Measurements from ENCODE around the gene OBSCN. TPM values are rescaled to one million over a fixed set of nuclear protein-coding genes. Genes with fewer than 3 reads are reported as not detected.
A peak's percentile ranks its signal among the peaks of the same experiment; 100 is the strongest.

OBSCN gene
- total and polyA plus RNA-seq, 2 of the 13 experiments (the other 11 are each of a cell fraction or from before 2014, with no cell fraction given) = 0.20 TPM

DNA sequence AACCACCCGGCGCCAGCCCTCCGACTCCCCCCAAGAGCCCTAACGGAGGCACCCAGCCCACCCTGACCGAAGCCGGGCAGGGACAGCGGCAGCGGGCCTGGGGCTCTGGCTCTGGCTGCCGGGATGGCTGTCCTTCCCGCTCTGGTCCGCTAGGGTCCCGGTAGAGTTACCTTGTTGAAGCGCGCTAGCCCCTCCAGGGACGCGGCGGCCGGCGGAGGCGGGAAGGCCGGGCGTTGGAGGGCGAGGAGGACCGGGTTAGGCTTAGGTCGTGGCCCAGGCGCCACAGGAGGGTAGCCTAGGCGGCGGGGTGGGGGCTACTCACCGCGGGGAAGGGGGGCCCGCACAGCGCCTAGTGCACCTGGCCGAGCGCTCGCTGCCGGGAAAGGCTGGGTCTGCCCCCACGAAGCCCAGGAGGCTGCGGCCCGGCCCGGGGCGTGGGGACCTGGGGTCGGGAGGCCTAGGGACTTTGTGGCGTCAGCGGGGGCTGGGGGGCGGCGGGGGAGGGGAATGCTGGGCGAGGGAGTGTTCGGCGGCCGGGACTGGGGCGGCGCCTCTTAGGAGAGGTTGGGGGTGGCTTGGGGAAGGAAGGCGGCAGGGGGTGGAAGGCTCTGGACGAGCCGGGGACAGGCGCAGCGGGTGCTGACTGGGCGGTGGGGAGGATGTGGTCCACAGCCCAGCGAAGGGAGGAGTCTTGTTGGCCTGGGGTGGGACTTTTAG lies 208.5 kb downstream of the OBSCN start, which contains the start of gene TRIM17 (continued):
- TF ChIP-seq, protein P1, sequence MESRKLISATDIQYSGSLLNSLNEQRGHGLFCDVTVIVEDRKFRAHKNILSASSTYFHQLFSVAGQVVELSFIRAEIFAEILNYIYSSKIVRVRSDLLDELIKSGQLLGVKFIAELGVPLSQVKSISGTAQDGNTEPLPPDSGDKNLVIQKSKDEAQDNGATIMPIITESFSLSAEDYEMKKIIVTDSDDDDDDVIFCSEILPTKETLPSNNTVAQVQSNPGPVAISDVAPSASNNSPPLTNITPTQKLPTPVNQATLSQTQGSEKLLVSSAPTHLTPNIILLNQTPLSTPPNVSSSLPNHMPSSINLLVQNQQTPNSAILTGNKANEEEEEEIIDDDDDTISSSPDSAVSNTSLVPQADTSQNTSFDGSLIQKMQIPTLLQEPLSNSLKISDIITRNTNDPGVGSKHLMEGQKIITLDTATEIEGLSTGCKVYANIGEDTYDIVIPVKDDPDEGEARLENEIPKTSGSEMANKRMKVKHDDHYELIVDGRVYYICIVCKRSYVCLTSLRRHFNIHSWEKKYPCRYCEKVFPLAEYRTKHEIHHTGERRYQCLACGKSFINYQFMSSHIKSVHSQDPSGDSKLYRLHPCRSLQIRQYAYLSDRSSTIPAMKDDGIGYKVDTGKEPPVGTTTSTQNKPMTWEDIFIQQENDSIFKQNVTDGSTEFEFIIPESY (CRISPR knock-in tag; IDR thresholded peaks at IDR 0.05) = no peak
- no peak for TF ChIP-seq ZFP36 (IDR thresholded peaks at IDR 0.05; ENCODE audit: borderline replicate concordance, low read depth, low read length, partially characterized antibody)
- TF ChIP-seq HDAC2 (CRISPR knock-in tag; IDR thresholded peaks at IDR 0.05) = no peak
- no peak for TF ChIP-seq CCDC6 (CRISPR knock-in tag; IDR thresholded peaks at IDR 0.05)
- TF ChIP-seq ZNF703 (CRISPR knock-in tag; IDR thresholded peaks at IDR 0.05; ENCODE audit: borderline replicate concordance) = no peak
- no peak for TF ChIP-seq GATAD2A (CRISPR knock-in tag; IDR thresholded peaks at IDR 0.05)
- no peak for TF ChIP-seq ZNF761 (CRISPR knock-in tag; conservative IDR thresholded peaks at IDR 0.05)
- TF ChIP-seq ZNF180 (CRISPR knock-in tag; IDR thresholded peaks at IDR 0.05; ENCODE audit: borderline replicate concordance, low read depth) = no peak
- TF ChIP-seq, protein P2, sequence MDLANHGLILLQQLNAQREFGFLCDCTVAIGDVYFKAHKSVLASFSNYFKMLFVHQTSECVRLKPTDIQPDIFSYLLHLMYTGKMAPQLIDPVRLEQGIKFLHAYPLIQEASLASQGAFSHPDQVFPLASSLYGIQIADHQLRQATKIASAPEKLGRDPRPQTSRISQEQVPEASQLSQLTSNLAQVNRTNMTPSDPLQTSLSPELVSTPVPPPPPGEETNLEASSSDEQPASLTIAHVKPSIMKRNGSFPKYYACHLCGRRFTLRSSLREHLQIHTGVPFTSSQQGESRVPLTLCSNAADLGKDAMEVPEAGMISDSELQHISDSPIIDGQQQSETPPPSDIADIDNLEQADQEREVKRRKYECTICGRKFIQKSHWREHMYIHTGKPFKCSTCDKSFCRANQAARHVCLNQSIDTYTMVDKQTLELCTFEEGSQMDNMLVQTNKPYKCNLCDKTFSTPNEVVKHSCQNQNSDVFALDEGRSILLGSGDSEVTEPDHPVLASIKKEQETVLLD (CRISPR knock-in tag; IDR thresholded peaks at IDR 0.05; ENCODE audit: low read depth) = no peak
- TF ChIP-seq, protein P3, sequence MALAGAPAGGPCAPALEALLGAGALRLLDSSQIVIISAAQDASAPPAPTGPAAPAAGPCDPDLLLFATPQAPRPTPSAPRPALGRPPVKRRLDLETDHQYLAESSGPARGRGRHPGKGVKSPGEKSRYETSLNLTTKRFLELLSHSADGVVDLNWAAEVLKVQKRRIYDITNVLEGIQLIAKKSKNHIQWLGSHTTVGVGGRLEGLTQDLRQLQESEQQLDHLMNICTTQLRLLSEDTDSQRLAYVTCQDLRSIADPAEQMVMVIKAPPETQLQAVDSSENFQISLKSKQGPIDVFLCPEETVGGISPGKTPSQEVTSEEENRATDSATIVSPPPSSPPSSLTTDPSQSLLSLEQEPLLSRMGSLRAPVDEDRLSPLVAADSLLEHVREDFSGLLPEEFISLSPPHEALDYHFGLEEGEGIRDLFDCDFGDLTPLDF (CRISPR knock-in tag; IDR thresholded peaks at IDR 0.05) = no peak
- TF ChIP-seq, protein P4, sequence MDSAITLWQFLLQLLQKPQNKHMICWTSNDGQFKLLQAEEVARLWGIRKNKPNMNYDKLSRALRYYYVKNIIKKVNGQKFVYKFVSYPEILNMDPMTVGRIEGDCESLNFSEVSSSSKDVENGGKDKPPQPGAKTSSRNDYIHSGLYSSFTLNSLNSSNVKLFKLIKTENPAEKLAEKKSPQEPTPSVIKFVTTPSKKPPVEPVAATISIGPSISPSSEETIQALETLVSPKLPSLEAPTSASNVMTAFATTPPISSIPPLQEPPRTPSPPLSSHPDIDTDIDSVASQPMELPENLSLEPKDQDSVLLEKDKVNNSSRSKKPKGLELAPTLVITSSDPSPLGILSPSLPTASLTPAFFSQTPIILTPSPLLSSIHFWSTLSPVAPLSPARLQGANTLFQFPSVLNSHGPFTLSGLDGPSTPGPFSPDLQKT (CRISPR knock-in tag; IDR thresholded peaks at IDR 0.05; ENCODE audit: borderline replicate concordance) = no peak
- TF ChIP-seq, protein P5, sequence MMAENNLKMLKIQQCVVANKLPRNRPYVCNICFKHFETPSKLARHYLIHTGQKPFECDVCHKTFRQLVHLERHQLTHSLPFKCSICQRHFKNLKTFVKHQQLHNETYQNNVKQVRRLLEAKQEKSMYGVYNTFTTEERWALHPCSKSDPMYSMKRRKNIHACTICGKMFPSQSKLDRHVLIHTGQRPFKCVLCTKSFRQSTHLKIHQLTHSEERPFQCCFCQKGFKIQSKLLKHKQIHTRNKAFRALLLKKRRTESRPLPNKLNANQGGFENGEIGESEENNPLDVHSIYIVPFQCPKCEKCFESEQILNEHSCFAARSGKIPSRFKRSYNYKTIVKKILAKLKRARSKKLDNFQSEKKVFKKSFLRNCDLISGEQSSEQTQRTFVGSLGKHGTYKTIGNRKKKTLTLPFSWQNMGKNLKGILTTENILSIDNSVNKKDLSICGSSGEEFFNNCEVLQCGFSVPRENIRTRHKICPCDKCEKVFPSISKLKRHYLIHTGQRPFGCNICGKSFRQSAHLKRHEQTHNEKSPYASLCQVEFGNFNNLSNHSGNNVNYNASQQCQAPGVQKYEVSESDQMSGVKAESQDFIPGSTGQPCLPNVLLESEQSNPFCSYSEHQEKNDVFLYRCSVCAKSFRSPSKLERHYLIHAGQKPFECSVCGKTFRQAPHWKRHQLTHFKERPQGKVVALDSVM (CRISPR knock-in tag; IDR thresholded peaks at IDR 0.05) = no peak
- no peak for TF ChIP-seq MIER2 (CRISPR knock-in tag; IDR thresholded peaks at IDR 0.05)
- no peak for TF ChIP-seq HOXA5 (CRISPR knock-in tag; IDR thresholded peaks at IDR 0.05)
- TF ChIP-seq, protein P6, sequence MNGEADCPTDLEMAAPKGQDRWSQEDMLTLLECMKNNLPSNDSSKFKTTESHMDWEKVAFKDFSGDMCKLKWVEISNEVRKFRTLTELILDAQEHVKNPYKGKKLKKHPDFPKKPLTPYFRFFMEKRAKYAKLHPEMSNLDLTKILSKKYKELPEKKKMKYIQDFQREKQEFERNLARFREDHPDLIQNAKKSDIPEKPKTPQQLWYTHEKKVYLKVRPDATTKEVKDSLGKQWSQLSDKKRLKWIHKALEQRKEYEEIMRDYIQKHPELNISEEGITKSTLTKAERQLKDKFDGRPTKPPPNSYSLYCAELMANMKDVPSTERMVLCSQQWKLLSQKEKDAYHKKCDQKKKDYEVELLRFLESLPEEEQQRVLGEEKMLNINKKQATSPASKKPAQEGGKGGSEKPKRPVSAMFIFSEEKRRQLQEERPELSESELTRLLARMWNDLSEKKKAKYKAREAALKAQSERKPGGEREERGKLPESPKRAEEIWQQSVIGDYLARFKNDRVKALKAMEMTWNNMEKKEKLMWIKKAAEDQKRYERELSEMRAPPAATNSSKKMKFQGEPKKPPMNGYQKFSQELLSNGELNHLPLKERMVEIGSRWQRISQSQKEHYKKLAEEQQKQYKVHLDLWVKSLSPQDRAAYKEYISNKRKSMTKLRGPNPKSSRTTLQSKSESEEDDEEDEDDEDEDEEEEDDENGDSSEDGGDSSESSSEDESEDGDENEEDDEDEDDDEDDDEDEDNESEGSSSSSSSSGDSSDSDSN (CRISPR knock-in tag; IDR thresholded peaks at IDR 0.05) = peak; percentile 95
- peak; percentile 86 for TF ChIP-seq AGO2 (optimal IDR thresholded peaks at IDR 0.05; ENCODE audit: low read depth, low read length)
- TF ChIP-seq TP53 (CRISPR knock-in tag; conservative IDR thresholded peaks at IDR 0.05) = no peak
- TF ChIP-seq, protein P7, sequence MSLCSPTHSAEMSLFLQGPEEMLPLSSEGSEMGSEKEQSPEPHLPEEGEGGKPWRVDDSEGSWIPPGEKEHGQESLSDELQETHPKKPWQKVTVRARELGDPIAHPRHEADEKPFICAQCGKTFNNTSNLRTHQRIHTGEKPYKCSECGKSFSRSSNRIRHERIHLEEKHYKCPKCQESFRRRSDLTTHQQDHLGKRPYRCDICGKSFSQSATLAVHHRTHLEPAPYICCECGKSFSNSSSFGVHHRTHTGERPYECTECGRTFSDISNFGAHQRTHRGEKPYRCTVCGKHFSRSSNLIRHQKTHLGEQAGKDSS (CRISPR knock-in tag; IDR thresholded peaks at IDR 0.05; ENCODE audit: borderline replicate concordance, low read depth) = no peak
